KMS-11 (cell line): Measurements from ENCODE around the gene TBCEL.
A peak's percentile ranks its signal among the peaks of the same experiment; 100 is the strongest.

Source experiments
- H2AFZ ChIP-seq: fragments of 200-600 bp; sonication (generic); 2 replicates; pipeline ENCODE4 v1.6.1; 2016; ENCODE audit warnings: antibody characterized with exemption, mixed run types, low read depth
- H3K27ac ChIP-seq: fragments of 200-600 bp; sonication (generic); 2 replicates; pipeline ENCODE4 v1.6.1; 2016; ENCODE audit warnings: mild to moderate bottlenecking, mixed run types
- H3K27me3 ChIP-seq: fragments of 200-600 bp; sonication (generic); 2 replicates; pipeline ENCODE4 v1.6.1; 2017; ENCODE audit warnings: mild to moderate bottlenecking, low read depth, mixed run types, moderate library complexity; ENCODE audit not compliant: insufficient read depth
- H3K36me3 ChIP-seq: fragments of 200-600 bp; sonication (generic); 2 replicates; pipeline ENCODE4 v1.6.1; 2017; ENCODE audit warnings: mild to moderate bottlenecking, mixed run types; ENCODE audit not compliant: insufficient read depth
- H3K4me1 ChIP-seq: fragments of 200-600 bp; sonication (generic); 2 replicates; pipeline ENCODE4 v1.6.1; 2016; ENCODE audit warnings: mild to moderate bottlenecking, low read depth, mixed run types; ENCODE audit not compliant: poor library complexity, severe bottlenecking
- H3K4me2 ChIP-seq: fragments of 200-600 bp; sonication (generic); 2 replicates; pipeline ENCODE4 v1.7.0; 2016; ENCODE audit warnings: mild to moderate bottlenecking, mixed run types
- H3K4me3 ChIP-seq: fragments of 200-600 bp; sonication (generic); IDR thresholded peaks from 2 replicates; pipeline ENCODE4 v1.6.1; 2017; ENCODE audit warnings: low read depth, low read length, mixed read lengths; ENCODE audit not compliant: insufficient read depth
- H3K79me2 ChIP-seq: fragments of 200-600 bp; sonication (generic); 2 replicates; pipeline ENCODE4 v1.6.1; 2016; ENCODE audit warnings: low read depth, mixed run types; ENCODE audit not compliant: insufficient read depth
- H3K9ac ChIP-seq: fragments of 200-600 bp; sonication (generic); 2 replicates; pipeline ENCODE4 v1.6.1; 2016; ENCODE audit warnings: mild to moderate bottlenecking, mixed run types
- H4K20me1 ChIP-seq: fragments of 200-600 bp; sonication (generic); 2 replicates; pipeline ENCODE4 v1.6.1; 2016; ENCODE audit warnings: mild to moderate bottlenecking, mixed run types; ENCODE audit not compliant: insufficient read depth
- TF ChIP-seq, protein P1 (sequence below): fragments of 200-600 bp; sonication (generic); conservative IDR thresholded peaks from 2 replicates; pipeline ENCODE4 v1.6.1; 2017; ENCODE audit warnings: low read depth, mild to moderate bottlenecking, antibody characterized with exemption, low read length, moderate library complexity, mixed read lengths

TBCEL gene, protein sequence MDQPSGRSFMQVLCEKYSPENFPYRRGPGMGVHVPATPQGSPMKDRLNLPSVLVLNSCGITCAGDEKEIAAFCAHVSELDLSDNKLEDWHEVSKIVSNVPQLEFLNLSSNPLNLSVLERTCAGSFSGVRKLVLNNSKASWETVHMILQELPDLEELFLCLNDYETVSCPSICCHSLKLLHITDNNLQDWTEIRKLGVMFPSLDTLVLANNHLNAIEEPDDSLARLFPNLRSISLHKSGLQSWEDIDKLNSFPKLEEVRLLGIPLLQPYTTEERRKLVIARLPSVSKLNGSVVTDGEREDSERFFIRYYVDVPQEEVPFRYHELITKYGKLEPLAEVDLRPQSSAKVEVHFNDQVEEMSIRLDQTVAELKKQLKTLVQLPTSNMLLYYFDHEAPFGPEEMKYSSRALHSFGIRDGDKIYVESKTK

GRCh38 chr11:121023848-121024751 lies at the start of gene TBCEL:
TBCEL (plus strand) TSS chr11:121024102; CDS start chr11:121045691, 21,589 bp downstream.
- Histone ChIP-seq H3K27ac (no peak within 1 kb of the TSS), H4K20me1 (no peaks in the 10 kb centered on the region), H3K79me2 (peaks cover 5% of the 10 kb centered on the region; the same call in 1 of the 2 replicates), H3K27me3 (no peaks in the 10 kb centered on the region), H3K4me2 (peak within 1 kb of the TSS; percentile 71), H3K4me1 (peaks cover 9% of the 10 kb centered on the region), H3K9ac (peak within 1 kb of the TSS; percentile 74), H3K4me3 (no peak within 1 kb of the TSS), H3K36me3 (no peaks in the 10 kb centered on the region), H2AFZ (peak within 1 kb of the TSS; percentile 52)
- TF ChIP-seq, protein P1, sequence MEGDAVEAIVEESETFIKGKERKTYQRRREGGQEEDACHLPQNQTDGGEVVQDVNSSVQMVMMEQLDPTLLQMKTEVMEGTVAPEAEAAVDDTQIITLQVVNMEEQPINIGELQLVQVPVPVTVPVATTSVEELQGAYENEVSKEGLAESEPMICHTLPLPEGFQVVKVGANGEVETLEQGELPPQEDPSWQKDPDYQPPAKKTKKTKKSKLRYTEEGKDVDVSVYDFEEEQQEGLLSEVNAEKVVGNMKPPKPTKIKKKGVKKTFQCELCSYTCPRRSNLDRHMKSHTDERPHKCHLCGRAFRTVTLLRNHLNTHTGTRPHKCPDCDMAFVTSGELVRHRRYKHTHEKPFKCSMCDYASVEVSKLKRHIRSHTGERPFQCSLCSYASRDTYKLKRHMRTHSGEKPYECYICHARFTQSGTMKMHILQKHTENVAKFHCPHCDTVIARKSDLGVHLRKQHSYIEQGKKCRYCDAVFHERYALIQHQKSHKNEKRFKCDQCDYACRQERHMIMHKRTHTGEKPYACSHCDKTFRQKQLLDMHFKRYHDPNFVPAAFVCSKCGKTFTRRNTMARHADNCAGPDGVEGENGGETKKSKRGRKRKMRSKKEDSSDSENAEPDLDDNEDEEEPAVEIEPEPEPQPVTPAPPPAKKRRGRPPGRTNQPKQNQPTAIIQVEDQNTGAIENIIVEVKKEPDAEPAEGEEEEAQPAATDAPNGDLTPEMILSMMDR: no peak

DNA sequence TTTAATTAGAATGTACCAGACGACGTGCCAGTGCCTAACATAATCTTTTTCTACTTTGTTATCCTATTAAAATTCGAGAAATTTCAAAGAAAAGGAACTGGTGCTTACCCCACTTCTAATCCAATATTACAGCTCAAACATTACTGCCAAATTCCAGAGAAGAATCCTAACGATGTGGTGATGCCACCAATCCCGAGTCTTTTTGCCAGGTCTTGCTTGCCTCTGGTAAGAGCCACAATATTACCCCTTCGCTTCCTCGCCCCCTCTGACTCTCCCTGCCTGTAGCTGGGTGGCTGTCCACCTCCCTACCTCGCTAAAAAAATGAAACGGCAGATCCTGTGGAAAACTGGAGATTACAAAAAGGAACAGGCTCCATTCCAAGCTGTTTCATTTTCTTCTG lies 49.4 kb upstream of the TBCEL start:
- Histone ChIP-seq H3K4me3 (no peak overlapping the region), H3K36me3 (no peaks in the 10 kb centered on the region), H3K79me2 (no peaks in the 10 kb centered on the region), H3K9ac (no peak overlapping the region), H3K4me2 (no peak overlapping the region), H2AFZ (no peak overlapping the region), H4K20me1 (no peaks in the 10 kb centered on the region), H3K4me1 (no peaks in the 10 kb centered on the region), H3K27ac (no peak overlapping the region), H3K27me3 (no peaks in the 10 kb centered on the region)
- TF ChIP-seq, protein P1: no peak

GRCh38 chr11:120974965-120975364 lies 48.9 kb upstream of the TBCEL start:
- Histone ChIP-seq H3K36me3 (no peaks in the 10 kb centered on the region), H3K9ac (no peak overlapping the region), H2AFZ (no peak overlapping the region), H3K4me3 (no peak overlapping the region), H3K4me1 (no peaks in the 10 kb centered on the region), H3K27me3 (no peaks in the 10 kb centered on the region), H4K20me1 (no peaks in the 10 kb centered on the region), H3K4me2 (no peak overlapping the region), H3K27ac (no peak overlapping the region), H3K79me2 (no peaks in the 10 kb centered on the region)
- TF ChIP-seq, protein P1: no peak

GRCh38 chr11:120977266-120978137 lies 46.4 kb upstream of the TBCEL start:
- no peaks in the 10 kb centered on the region for H3K79me2 ChIP-seq
- no peaks in the 10 kb centered on the region for H3K27me3 ChIP-seq
- no peak overlapping the region for H3K4me3 ChIP-seq
- no peaks in the 10 kb centered on the region for H3K4me1 ChIP-seq
- no peak overlapping the region for H2AFZ ChIP-seq
- H3K4me2 ChIP-seq: no peak overlapping the region
- no peak overlapping the region for H3K9ac ChIP-seq
- H4K20me1 ChIP-seq: no peaks in the 10 kb centered on the region
- no peak overlapping the region for H3K27ac ChIP-seq
- TF ChIP-seq, protein P1: no peak
- H3K36me3 ChIP-seq: no peaks in the 10 kb centered on the region
